IPS-15b (cell line): ENCODE data around the gene STPG2.
"Not testable (repeated sequence)": the region's sequence is repeated elsewhere in the genome, so short reads cannot be mapped to it uniquely, and the experiment has no call there.

Source experiments
- H3K27me3 ChIP-seq: one replicate; pipeline ENCODE4 v1.6.1; 2013; ENCODE audit warnings: low read length; ENCODE audit not compliant: control insufficient read depth, insufficient read depth
- H3K36me3 ChIP-seq: one replicate; pipeline ENCODE4 v1.6.1; 2013; ENCODE audit warnings: low read length; ENCODE audit not compliant: control insufficient read depth, insufficient read depth
- H3K4me1 ChIP-seq: one replicate; pipeline ENCODE4 v1.6.1; 2013; ENCODE audit warnings: mild to moderate bottlenecking, low read length; ENCODE audit not compliant: control insufficient read depth, insufficient read depth
- H3K4me3 ChIP-seq: one replicate; pipeline ENCODE4 v1.5.1; 2013; ENCODE audit warnings: low read depth, low read length
- H3K9ac ChIP-seq: one replicate; pipeline ENCODE4 v1.6.1; 2013; ENCODE audit warnings: low read depth, mild to moderate bottlenecking, low read length
- H3K9me3 ChIP-seq: one replicate; pipeline ENCODE4 v1.6.1; 2013; ENCODE audit warnings: mild to moderate bottlenecking, low read length; ENCODE audit not compliant: control insufficient read depth, insufficient read depth

STPG2 gene

GRCh38 chr4:97587912-97588311 is 555.4 kb downstream of the STPG2 start:
- no peaks in the 10 kb centered on the region for H3K27me3 ChIP-seq
- H3K36me3 ChIP-seq: no peaks in the 10 kb centered on the region
- no peaks in the 10 kb centered on the region for H3K4me1 ChIP-seq

GRCh38 chr4:97585274-97585673 is 558.0 kb downstream of the STPG2 start:
- no peaks in the 10 kb centered on the region for H3K4me1 ChIP-seq
- no peaks in the 10 kb centered on the region for H3K9me3 ChIP-seq

More at GRCh38 chr4:97587912-97588311, 555.4 kb downstream of the STPG2 start:
- H3K4me3 ChIP-seq: no peak overlapping the region
- no peak overlapping the region for H3K9ac ChIP-seq
- H3K9me3 ChIP-seq: no peaks in the 10 kb centered on the region

GRCh38 chr4:97582890-97583289 is 560.4 kb downstream of the STPG2 start:
- no peaks in the 10 kb centered on the region for H3K27me3 ChIP-seq
- H3K4me3 ChIP-seq: no peak overlapping the region
- no peak overlapping the region for H3K9ac ChIP-seq
- H3K4me1 ChIP-seq: no peaks in the 10 kb centered on the region
- H3K9me3 ChIP-seq: no peaks in the 10 kb centered on the region
- H3K36me3 ChIP-seq: no peaks in the 10 kb centered on the region

More at GRCh38 chr4:97585274-97585673, 558.0 kb downstream of the STPG2 start:
- no peaks in the 10 kb centered on the region for H3K36me3 ChIP-seq
- H3K4me3 ChIP-seq: no peak overlapping the region
- H3K9ac ChIP-seq: no peak overlapping the region
- H3K27me3 ChIP-seq: no peaks in the 10 kb centered on the region

- Histone ChIP-seq H3K9ac (no peak overlapping the region), H3K4me1 (no peaks in the 10 kb centered on the region), H3K9me3 (no peaks in the 10 kb centered on the region), H3K36me3 (no peaks in the 10 kb centered on the region), H3K4me3 (no peak overlapping the region), H3K27me3 (no peaks in the 10 kb centered on the region)
These were observed 566.3 kb downstream of the STPG2 start for GRCh38 chr4:97577004-97577403.

- no peak overlapping the region for H3K4me3 ChIP-seq
These were observed 583.3 kb downstream of the STPG2 start for GRCh38 chr4:97560009-97560408.

GRCh38 chr4:97558204-97558778 is 585.0 kb downstream of the STPG2 start:
- Histone ChIP-seq H3K4me1 (peaks cover 11% of the 10 kb centered on the region), H3K36me3 (no peaks in the 10 kb centered on the region), H3K9me3 (no peaks in the 10 kb centered on the region), H3K9ac (peak overlapping the region; percentile 32), H3K4me3 (no peak overlapping the region), H3K27me3 (no peaks in the 10 kb centered on the region)

More at GRCh38 chr4:97560009-97560408, 583.3 kb downstream of the STPG2 start:
- no peaks in the 10 kb centered on the region for H3K9me3 ChIP-seq
- H3K4me1 ChIP-seq: peaks cover 11% of the 10 kb centered on the region
- H3K27me3 ChIP-seq: no peaks in the 10 kb centered on the region
- H3K9ac ChIP-seq: no peak overlapping the region
- H3K36me3 ChIP-seq: no peaks in the 10 kb centered on the region

- H3K36me3 ChIP-seq, H3K27me3 ChIP-seq, H3K4me1 ChIP-seq, H3K9ac ChIP-seq, H3K4me3 ChIP-seq, H3K9me3 ChIP-seq: not testable (repeated sequence)
These were observed 592.6 kb downstream of the STPG2 start for GRCh38 chr4:97550637-97551036.

GRCh38 chr4:97548943-97549583 is 594.2 kb downstream of the STPG2 start:
- Histone ChIP-seq H3K4me3 (no peak overlapping the region), H3K4me1 (no peaks in the 10 kb centered on the region), H3K27me3 (no peaks in the 10 kb centered on the region), H3K36me3 (no peaks in the 10 kb centered on the region), H3K9me3 (no peaks in the 10 kb centered on the region), H3K9ac (no peak overlapping the region)

GRCh38 chr4:97548186-97548585 is 595.1 kb downstream of the STPG2 start:
- Histone ChIP-seq H3K4me1 (no peaks in the 10 kb centered on the region), H3K4me3 (no peak overlapping the region), H3K9ac (no peak overlapping the region), H3K9me3 (no peaks in the 10 kb centered on the region), H3K36me3 (no peaks in the 10 kb centered on the region), H3K27me3 (no peaks in the 10 kb centered on the region)

- no peak overlapping the region for H3K9ac ChIP-seq
- H3K36me3 ChIP-seq: no peaks in the 10 kb centered on the region
- no peaks in the 10 kb centered on the region for H3K9me3 ChIP-seq
- no peaks in the 10 kb centered on the region for H3K27me3 ChIP-seq
- no peaks in the 10 kb centered on the region for H3K4me1 ChIP-seq
- no peak overlapping the region for H3K4me3 ChIP-seq
These were observed 611.9 kb downstream of the STPG2 start for GRCh38 chr4:97531351-97531750.

GRCh38 chr4:97530676-97531075 is 612.6 kb downstream of the STPG2 start:
- Histone ChIP-seq H3K9me3 (no peaks in the 10 kb centered on the region), H3K4me1 (no peaks in the 10 kb centered on the region), H3K4me3 (no peak overlapping the region), H3K36me3 (no peaks in the 10 kb centered on the region), H3K9ac (no peak overlapping the region), H3K27me3 (no peaks in the 10 kb centered on the region)

- H3K4me1 ChIP-seq: peaks cover 2% of the 10 kb centered on the region
- no peaks in the 10 kb centered on the region for H3K27me3 ChIP-seq
- H3K4me3 ChIP-seq: no peak overlapping the region
- no peaks in the 10 kb centered on the region for H3K9me3 ChIP-seq
- no peaks in the 10 kb centered on the region for H3K36me3 ChIP-seq
- H3K9ac ChIP-seq: no peak overlapping the region
These were observed 618.0 kb downstream of the STPG2 start for GRCh38 chr4:97525236-97525635.
